Hepatocyte (in vitro differentiated cells): ENCODE results near the gene CCDC88C. TPM values are rescaled to one million over a fixed set of nuclear protein-coding genes. Genes with fewer than 3 reads are reported as not detected.

Experiments used
- DNase-seq: peaks from one replicate; pipeline ENCODE4 v3.0.0-alpha.2; 2016; ENCODE audit warnings: low spot score
- H2AFZ ChIP-seq: fragments of 200-600 bp; sonication (generic); 2 replicates; pipeline ENCODE4 v1.6.0; 2016; ENCODE audit warnings: antibody characterized with exemption, mild to moderate bottlenecking
- H3K27ac ChIP-seq: fragments of 200-600 bp; sonication (generic); 2 replicates; pipeline ENCODE4 v1.5.1; 2016; ENCODE audit warnings: mild to moderate bottlenecking
- H3K27me3 ChIP-seq: fragments of 200-600 bp; sonication (generic); 2 replicates; pipeline ENCODE4 v1.6.1; 2016
- H3K36me3 ChIP-seq: fragments of 200-600 bp; sonication (generic); replicated peaks from 2 replicates; pipeline ENCODE4 v1.5.1; 2016; ENCODE audit warnings: low read depth; ENCODE audit not compliant: insufficient read depth
- H3K4me1 ChIP-seq: fragments of 200-600 bp; sonication (generic); 2 replicates; pipeline ENCODE4 v1.5.1; 2016; ENCODE audit warnings: mild to moderate bottlenecking, moderate library complexity; ENCODE audit not compliant: insufficient read depth
- H3K4me2 ChIP-seq: fragments of 200-600 bp; sonication (generic); 2 replicates; pipeline ENCODE4 v1.6.0; 2016
- H3K4me3 ChIP-seq: fragments of 200-600 bp; sonication (generic); 2 replicates; pipeline ENCODE4 v1.5.1; 2016; ENCODE audit warnings: mild to moderate bottlenecking
- H3K79me2 ChIP-seq: fragments of 200-600 bp; sonication (generic); 2 replicates; pipeline ENCODE4 v1.6.0; 2017; ENCODE audit warnings: mild to moderate bottlenecking
- H3K9me2 ChIP-seq: fragments of 200-600 bp; sonication (generic); replicated peaks from 2 replicates; pipeline ENCODE4 v1.6.0; 2017; ENCODE audit warnings: mild to moderate bottlenecking; ENCODE audit not compliant: insufficient read depth
- H3K9me3 ChIP-seq: fragments of 200-600 bp; sonication (generic); 2 replicates; pipeline ENCODE4 v1.5.1; 2016; ENCODE audit warnings: low read depth, mild to moderate bottlenecking
- H4K20me1 ChIP-seq: fragments of 200-600 bp; sonication (generic); 2 replicates; pipeline ENCODE4 v1.6.0; 2016; ENCODE audit warnings: mild to moderate bottlenecking; ENCODE audit not compliant: insufficient read depth, poor library complexity, severe bottlenecking
- CTCF ChIP-seq: fragments of 200-600 bp; sonication (generic); IDR thresholded peaks from 2 replicates; pipeline ENCODE4 v1.5.1; 2016; ENCODE audit warnings: antibody characterized with exemption, mild to moderate bottlenecking; ENCODE audit not compliant: poor library complexity
- EZH2 ChIP-seq: fragments of 200-600 bp; sonication (generic); IDR thresholded peaks from 2 replicates; pipeline ENCODE4 v1.6.1; 2016; ENCODE audit warnings: antibody characterized with exemption, mild to moderate bottlenecking, borderline replicate concordance
- EZH2phosphoT487 ChIP-seq: fragments of 200-600 bp; sonication (generic); IDR thresholded peaks from one replicate; pipeline ENCODE4 v1.6.1; 2018; ENCODE audit warnings: antibody characterized with exemption, mild to moderate bottlenecking, low read depth, moderate library complexity; ENCODE audit not compliant: unreplicated experiment, severe bottlenecking
- WGBS: methylation state at CpG from one replicate; pipeline ENCODE4 v1.1.6; 2016; ENCODE audit warnings: low lambda C conversion rate; ENCODE audit errors: missing lambda C conversion rate; 5-methylcytosine and 5-hydroxymethylcytosine counted together
- polyA plus RNA-seq: library from polyadenylated mRNA; unstranded; fragments of >200 nt; fragmentation: Nextera tagmentation; extraction: Ambion mirVana; gene quantifications from 2 replicates; pipeline ENCODE4 v1.2.1, GENCODE V29; 2016
- total RNA-seq: library from RNA; depleted of rRNA; stranded (reverse); fragments of >200 nt; gene quantifications from 2 replicates; pipeline ENCODE4 v1.2.3, GENCODE V29; 2014

The CCDC88C gene
- total and polyA plus RNA-seq, 2 experiments from 2014 or later = 5.9 to 11.3 TPM

- no peaks in the 10 kb centered on the region for H3K36me3 ChIP-seq
- TF ChIP-seq CTCF (no peak), EZH2phosphoT487 (no peak), EZH2 (no peak)
- no peak overlapping the region for H2AFZ ChIP-seq
- no peaks in the 10 kb centered on the region for H3K9me3 ChIP-seq
- DNase-seq = no peak
- no peaks in the 10 kb centered on the region for H4K20me1 ChIP-seq
- no peak overlapping the region for H3K4me2 ChIP-seq
- 86% methylated on average over 20 of the region's 20 CpGs for WGBS
- no peaks in the 10 kb centered on the region for H3K27me3 ChIP-seq
- H3K4me3 ChIP-seq = no peak overlapping the region
- H3K27ac ChIP-seq = no peak overlapping the region
- peaks cover 13% of the 10 kb centered on the region for H3K4me1 ChIP-seq
- no peaks in the 10 kb centered on the region for H3K9me2 ChIP-seq
- peaks cover 47% of the 10 kb centered on the region for H3K79me2 ChIP-seq
These were observed 17.6 kb downstream of the CCDC88C start for GRCh38 chr14:91399868-91400640.

GRCh38 chr14:91398707-91399106 is 18.9 kb downstream of the CCDC88C start:
- Histone ChIP-seq H3K4me1 (peaks cover 13% of the 10 kb centered on the region), H3K27me3 (no peaks in the 10 kb centered on the region), H4K20me1 (no peaks in the 10 kb centered on the region), H3K9me2 (no peaks in the 10 kb centered on the region), H2AFZ (no peak overlapping the region), H3K4me3 (no peak overlapping the region), H3K4me2 (no peak overlapping the region), H3K36me3 (no peaks in the 10 kb centered on the region), H3K9me3 (no peaks in the 10 kb centered on the region), H3K79me2 (peaks cover 59% of the 10 kb centered on the region), H3K27ac (no peak overlapping the region)
- TF ChIP-seq EZH2 (no peak), EZH2phosphoT487 (no peak), CTCF (no peak)
- DNase-seq = no peak
- 77% methylated on average over 6 of the region's 6 CpGs for whole genome bisulfite sequencing

- Histone ChIP-seq H3K4me3 (no peak overlapping the region), H3K9me3 (no peaks in the 10 kb centered on the region), H3K79me2 (peaks cover 66% of the 10 kb centered on the region), H3K9me2 (no peaks in the 10 kb centered on the region), H2AFZ (no peak overlapping the region), H4K20me1 (no peaks in the 10 kb centered on the region), H3K4me2 (no peak overlapping the region), H3K27me3 (no peaks in the 10 kb centered on the region), H3K4me1 (peaks cover 12% of the 10 kb centered on the region), H3K27ac (peak overlapping the region; percentile 54), H3K36me3 (no peaks in the 10 kb centered on the region)
- DNase-seq = no peak
- no peak for TF ChIP-seq EZH2
- no peak for TF ChIP-seq CTCF
- TF ChIP-seq EZH2phosphoT487 = no peak
- 82% methylated on average over 8 of the region's 8 CpGs for WGBS
These were observed 19.5 kb downstream of the CCDC88C start for GRCh38 chr14:91397965-91398591.
